Liver (tissue), 3 donors: Measurements from ENCODE around the gene MRS2.

Experiments used
- FOXA1 ChIP-seq: IDR thresholded peaks from 2 replicates; pipeline ENCODE4 v1.6.1; 2016; ENCODE audit warnings: antibody characterized with exemption
- GABPA ChIP-seq, 2 donors: IDR thresholded peaks in 1 of 2; conservative IDR thresholded peaks in 1 of 2; 2 replicates each; pipeline ENCODE4 v1.6.1; 2016; ENCODE audit warnings: antibody characterized with exemption in 2 of 2, mild to moderate bottlenecking in 1 of 2, moderate library complexity in 1 of 2
- JUND ChIP-seq, 2 donors: IDR thresholded peaks; 2 replicates each; pipeline ENCODE4 v1.6.1; 2016; ENCODE audit warnings: antibody characterized with exemption in 2 of 2
- NR2F2 ChIP-seq: IDR thresholded peaks from 2 replicates; pipeline ENCODE4 v1.6.1; 2016; ENCODE audit warnings: antibody characterized with exemption
- RAD21 ChIP-seq, 2 donors: IDR thresholded peaks; 2 replicates each; pipeline ENCODE4 v1.6.1; 2016; ENCODE audit warnings: antibody characterized with exemption in 2 of 2, mild to moderate bottlenecking in 2 of 2
- SP1 ChIP-seq: IDR thresholded peaks from 2 replicates; pipeline ENCODE4 v1.6.1; 2018; ENCODE audit warnings: antibody characterized with exemption, mild to moderate bottlenecking
- TAF1 ChIP-seq: conservative IDR thresholded peaks from 2 replicates; pipeline ENCODE4 v1.6.1; 2016; ENCODE audit warnings: antibody characterized with exemption, mild to moderate bottlenecking
- ZBTB33 ChIP-seq: IDR thresholded peaks from 2 replicates; pipeline ENCODE4 v1.6.1; 2016; ENCODE audit warnings: antibody characterized with exemption
- TF ChIP-seq, protein P1 (sequence below): fragments of 150-350 bp; IDR thresholded peaks from 2 replicates; pipeline ENCODE4 v1.5.1; 2017; ENCODE audit warnings: improper control_type of control experiment, low read depth, low read length; ENCODE audit not compliant: missing input control
- TF ChIP-seq, protein P2 (sequence below): IDR thresholded peaks from 2 replicates; pipeline ENCODE4 v1.6.1; 2016; ENCODE audit warnings: antibody characterized with exemption
- TF ChIP-seq, protein P3 (sequence below): IDR thresholded peaks from 2 replicates; pipeline ENCODE4 v1.6.1; 2016; ENCODE audit warnings: antibody characterized with exemption, mild to moderate bottlenecking
- donor health status: healthy.
- donor health status: healthy.

DNA sequence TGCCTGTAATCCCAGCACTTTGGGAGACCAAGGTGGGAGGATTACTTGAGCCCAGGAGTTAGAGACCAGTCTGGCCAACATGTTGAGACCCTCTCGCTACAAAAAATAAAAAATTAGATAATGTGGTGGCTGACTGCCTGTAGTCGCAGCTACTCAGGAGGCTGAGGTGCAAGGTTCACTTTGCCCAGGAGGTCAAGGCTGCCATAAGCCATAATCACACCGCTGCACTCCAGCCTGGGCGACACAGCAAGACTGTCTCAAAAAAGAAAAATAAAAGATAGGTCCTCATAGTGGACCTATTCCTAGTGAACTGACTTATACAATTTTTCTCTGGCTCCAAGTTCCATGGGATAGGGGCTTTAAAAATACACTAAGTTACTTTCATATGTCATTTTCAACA lies 41.9 kb downstream of the MRS2 start:
- TF ChIP-seq, protein P1, sequence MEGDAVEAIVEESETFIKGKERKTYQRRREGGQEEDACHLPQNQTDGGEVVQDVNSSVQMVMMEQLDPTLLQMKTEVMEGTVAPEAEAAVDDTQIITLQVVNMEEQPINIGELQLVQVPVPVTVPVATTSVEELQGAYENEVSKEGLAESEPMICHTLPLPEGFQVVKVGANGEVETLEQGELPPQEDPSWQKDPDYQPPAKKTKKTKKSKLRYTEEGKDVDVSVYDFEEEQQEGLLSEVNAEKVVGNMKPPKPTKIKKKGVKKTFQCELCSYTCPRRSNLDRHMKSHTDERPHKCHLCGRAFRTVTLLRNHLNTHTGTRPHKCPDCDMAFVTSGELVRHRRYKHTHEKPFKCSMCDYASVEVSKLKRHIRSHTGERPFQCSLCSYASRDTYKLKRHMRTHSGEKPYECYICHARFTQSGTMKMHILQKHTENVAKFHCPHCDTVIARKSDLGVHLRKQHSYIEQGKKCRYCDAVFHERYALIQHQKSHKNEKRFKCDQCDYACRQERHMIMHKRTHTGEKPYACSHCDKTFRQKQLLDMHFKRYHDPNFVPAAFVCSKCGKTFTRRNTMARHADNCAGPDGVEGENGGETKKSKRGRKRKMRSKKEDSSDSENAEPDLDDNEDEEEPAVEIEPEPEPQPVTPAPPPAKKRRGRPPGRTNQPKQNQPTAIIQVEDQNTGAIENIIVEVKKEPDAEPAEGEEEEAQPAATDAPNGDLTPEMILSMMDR = no peak
- TF ChIP-seq JUND (IDR thresholded peaks at IDR 0.05) (no peak), GABPA (IDR thresholded peaks at IDR 0.05 in 1 of 2, conservative IDR thresholded peaks at IDR 0.05 in 1 of 2) (no peak), RAD21 (IDR thresholded peaks at IDR 0.05) (no peak), ZBTB33 (no peak), NR2F2 (no peak), TAF1 (no peak), SP1 (no peak), FOXA1 (no peak)
- TF ChIP-seq, protein P2, sequence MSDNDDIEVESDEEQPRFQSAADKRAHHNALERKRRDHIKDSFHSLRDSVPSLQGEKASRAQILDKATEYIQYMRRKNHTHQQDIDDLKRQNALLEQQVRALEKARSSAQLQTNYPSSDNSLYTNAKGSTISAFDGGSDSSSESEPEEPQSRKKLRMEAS = no peak
- TF ChIP-seq, protein P3, sequence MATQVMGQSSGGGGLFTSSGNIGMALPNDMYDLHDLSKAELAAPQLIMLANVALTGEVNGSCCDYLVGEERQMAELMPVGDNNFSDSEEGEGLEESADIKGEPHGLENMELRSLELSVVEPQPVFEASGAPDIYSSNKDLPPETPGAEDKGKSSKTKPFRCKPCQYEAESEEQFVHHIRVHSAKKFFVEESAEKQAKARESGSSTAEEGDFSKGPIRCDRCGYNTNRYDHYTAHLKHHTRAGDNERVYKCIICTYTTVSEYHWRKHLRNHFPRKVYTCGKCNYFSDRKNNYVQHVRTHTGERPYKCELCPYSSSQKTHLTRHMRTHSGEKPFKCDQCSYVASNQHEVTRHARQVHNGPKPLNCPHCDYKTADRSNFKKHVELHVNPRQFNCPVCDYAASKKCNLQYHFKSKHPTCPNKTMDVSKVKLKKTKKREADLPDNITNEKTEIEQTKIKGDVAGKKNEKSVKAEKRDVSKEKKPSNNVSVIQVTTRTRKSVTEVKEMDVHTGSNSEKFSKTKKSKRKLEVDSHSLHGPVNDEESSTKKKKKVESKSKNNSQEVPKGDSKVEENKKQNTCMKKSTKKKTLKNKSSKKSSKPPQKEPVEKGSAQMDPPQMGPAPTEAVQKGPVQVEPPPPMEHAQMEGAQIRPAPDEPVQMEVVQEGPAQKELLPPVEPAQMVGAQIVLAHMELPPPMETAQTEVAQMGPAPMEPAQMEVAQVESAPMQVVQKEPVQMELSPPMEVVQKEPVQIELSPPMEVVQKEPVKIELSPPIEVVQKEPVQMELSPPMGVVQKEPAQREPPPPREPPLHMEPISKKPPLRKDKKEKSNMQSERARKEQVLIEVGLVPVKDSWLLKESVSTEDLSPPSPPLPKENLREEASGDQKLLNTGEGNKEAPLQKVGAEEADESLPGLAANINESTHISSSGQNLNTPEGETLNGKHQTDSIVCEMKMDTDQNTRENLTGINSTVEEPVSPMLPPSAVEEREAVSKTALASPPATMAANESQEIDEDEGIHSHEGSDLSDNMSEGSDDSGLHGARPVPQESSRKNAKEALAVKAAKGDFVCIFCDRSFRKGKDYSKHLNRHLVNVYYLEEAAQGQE = no peak
